A549 (cell line): Measurements from ENCODE around the gene ZDHHC19.
"Not testable (repeated sequence)": the region's sequence is repeated elsewhere in the genome, so short reads cannot be mapped to it uniquely, and the experiment has no call there.

Experiments used
- MYC ChIP-seq: IDR thresholded peaks from 2 replicates; pipeline ENCODE4 v1.6.1; 2012; ENCODE audit warnings: mild to moderate bottlenecking, inconsistent platforms, low read length, improper control_type of control experiment, borderline replicate concordance
- POLR2A ChIP-seq: IDR thresholded peaks from 2 replicates; pipeline ENCODE4 v1.6.1; 2012; ENCODE audit warnings: mild to moderate bottlenecking, low read length

- TF ChIP-seq POLR2A, MYC: not testable (repeated sequence)
Observed at GRCh38 chr3:196244166-196244565, 33.0 kb upstream of the ZDHHC19 start.
